Measurements from ENCODE around the gene TFDP2.
"Not testable (repeated sequence)": the region's sequence is repeated elsewhere in the genome, so short reads cannot be mapped to it uniquely, and the experiment has no call there.

DNA sequence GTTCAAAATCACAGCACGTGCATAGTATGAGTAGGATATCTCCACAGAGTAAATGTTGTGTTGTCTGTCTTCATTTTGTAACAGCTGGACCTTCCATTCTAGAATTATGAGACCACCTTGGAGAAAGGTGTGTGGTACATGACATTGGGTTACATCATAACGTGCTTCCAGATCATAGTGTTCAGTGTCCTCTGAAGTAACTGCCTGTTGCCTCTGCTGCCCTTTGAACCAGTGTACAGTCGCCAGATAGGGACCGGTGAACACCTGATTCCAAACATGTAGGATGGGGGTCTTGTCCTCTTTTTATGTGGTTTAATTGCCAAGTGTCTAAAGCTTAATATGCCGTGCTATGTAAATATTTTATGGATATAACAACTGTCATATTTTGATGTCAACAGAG lies 223.7 kb downstream of the TFDP2 start:
- TF ChIP-seq, protein P1, sequence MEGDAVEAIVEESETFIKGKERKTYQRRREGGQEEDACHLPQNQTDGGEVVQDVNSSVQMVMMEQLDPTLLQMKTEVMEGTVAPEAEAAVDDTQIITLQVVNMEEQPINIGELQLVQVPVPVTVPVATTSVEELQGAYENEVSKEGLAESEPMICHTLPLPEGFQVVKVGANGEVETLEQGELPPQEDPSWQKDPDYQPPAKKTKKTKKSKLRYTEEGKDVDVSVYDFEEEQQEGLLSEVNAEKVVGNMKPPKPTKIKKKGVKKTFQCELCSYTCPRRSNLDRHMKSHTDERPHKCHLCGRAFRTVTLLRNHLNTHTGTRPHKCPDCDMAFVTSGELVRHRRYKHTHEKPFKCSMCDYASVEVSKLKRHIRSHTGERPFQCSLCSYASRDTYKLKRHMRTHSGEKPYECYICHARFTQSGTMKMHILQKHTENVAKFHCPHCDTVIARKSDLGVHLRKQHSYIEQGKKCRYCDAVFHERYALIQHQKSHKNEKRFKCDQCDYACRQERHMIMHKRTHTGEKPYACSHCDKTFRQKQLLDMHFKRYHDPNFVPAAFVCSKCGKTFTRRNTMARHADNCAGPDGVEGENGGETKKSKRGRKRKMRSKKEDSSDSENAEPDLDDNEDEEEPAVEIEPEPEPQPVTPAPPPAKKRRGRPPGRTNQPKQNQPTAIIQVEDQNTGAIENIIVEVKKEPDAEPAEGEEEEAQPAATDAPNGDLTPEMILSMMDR (IDR thresholded peaks at IDR 0.05), result not testable (repeated sequence)
- TF ChIP-seq EZH2 (IDR thresholded peaks at IDR 0.05), result not testable (repeated sequence)
